HG03139 (cell line): Measurements from ENCODE around the gene BST1.
"Not testable (repeated sequence)": the region's sequence is repeated elsewhere in the genome, so short reads cannot be mapped to it uniquely, and the experiment has no call there.

Experiments
- ATAC-seq: cut with Tn5 transposase; IDR thresholded peaks from one replicate; pipeline ENCODE4 v1.9.1; 2021; ENCODE audit not compliant: unreplicated experiment

The BST1 gene

GRCh38 chr4:15742083-15742582 lies 39.3 kb downstream of the BST1 start:
- ATAC-seq, result no peak

- ATAC-seq, result no peak
Observed at GRCh38 chr4:15742637-15743036, 39.8 kb downstream of the BST1 start.

GRCh38 chr4:15744016-15744545 lies 41.2 kb downstream of the BST1 start:
- ATAC-seq, result no peak

- ATAC-seq, result no peak
Observed at GRCh38 chr4:15746110-15746509, 43.2 kb downstream of the BST1 start.

DNA sequence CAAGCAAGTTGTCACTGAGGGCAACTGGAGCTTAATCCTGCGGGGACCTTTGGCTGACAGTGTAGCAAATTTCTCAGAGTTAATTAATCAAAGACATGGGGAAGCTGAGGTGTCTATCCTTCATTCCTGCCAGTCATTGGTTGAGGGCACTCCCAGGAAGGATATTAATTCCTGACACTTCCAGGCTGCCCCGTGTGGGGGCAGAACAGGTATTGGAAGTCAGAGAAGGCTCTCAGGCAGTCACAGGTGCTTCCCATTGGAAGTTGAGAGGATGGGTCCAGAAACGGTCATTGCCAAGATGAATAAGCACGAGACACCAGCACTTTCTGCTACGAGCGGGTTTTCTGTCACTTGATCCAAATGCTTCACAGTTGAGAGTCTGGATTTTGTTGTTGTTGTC lies 46.1 kb downstream of the BST1 start:
- ATAC-seq, result no peak

DNA sequence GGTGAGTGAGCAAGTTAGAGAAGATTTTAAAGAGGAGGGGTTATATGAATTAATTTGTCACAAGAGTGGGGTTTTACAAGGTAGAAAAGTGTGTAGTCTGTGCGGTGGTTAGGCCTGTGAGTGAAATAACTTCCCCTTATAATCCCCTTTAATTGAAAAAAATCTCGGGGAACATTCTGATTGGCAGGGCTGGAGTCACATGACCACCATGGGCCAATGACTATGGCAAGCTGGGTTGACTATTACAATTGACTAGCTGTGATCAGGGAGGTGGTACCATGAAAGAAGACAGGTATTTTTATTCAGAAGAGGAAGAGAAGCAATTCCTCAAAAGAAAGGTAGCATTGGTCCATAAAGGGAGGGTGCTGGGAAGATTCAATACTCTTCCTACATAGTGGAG lies 48.3 kb downstream of the BST1 start:
- ATAC-seq, result no peak

DNA sequence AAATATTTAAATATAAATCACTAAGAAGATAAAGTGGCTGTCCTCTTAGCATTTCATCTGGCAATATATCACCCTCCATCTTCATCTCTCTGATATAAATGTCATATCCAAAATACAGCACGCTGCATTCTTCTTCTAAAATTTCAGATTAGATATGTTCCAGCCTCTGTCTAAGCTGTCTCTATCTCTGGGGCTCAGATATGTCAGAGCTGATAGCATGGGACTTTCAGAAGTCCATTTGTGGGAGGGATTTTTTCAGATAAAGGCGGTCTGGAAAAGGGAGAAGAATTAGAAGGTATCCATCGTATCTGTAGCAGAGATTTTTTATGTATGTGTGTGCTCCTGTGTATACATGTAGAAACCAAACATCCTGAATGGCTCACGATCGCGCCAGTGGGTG lies 50.2 kb downstream of the BST1 start:
- no peak for ATAC-seq

GRCh38 chr4:15753786-15754185 lies 50.9 kb downstream of the BST1 start:
- no peak for ATAC-seq

- no peak for ATAC-seq
Observed at GRCh38 chr4:15754323-15754722, 51.5 kb downstream of the BST1 start.

- ATAC-seq, result no peak
Observed at GRCh38 chr4:15755321-15756155, 52.7 kb downstream of the BST1 start.

GRCh38 chr4:15756361-15756861 lies 53.5 kb downstream of the BST1 start:
- ATAC-seq, result peak; percentile 82

GRCh38 chr4:15757054-15757453 lies 54.2 kb downstream of the BST1 start:
- no peak for ATAC-seq

GRCh38 chr4:15758294-15758693 lies 55.4 kb downstream of the BST1 start:
- no peak for ATAC-seq

GRCh38 chr4:15762460-15762859 lies 59.6 kb downstream of the BST1 start:
- ATAC-seq, result not testable (repeated sequence)

- ATAC-seq, result no peak
Observed at GRCh38 chr4:15765391-15765790, 62.5 kb downstream of the BST1 start.

GRCh38 chr4:15765910-15766697 lies 63.2 kb downstream of the BST1 start:
- ATAC-seq, result peak; percentile 82

DNA sequence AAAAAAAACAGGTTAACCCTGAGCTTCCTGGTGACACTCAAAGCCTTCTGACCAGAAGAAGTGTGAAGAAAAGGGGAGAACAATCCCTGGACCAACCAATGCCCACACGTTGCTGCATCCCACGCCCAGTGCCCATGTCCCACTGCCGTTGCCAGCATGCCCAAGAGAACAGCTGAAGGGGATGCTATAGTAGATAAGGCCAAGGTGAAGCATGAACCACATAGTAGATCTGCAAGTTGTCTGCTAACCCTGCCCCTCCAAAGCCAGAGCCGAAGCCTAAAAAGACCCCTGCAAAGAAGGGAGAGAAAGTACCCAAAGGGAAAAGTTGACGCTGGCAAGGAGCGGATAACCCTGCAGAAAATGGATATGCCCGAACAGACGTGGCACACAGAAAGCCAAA lies 64.0 kb downstream of the BST1 start:
- ATAC-seq, result no peak

- no peak for ATAC-seq
Observed at GRCh38 chr4:15769202-15769601, 66.3 kb downstream of the BST1 start.

GRCh38 chr4:15771216-15772058 lies 68.6 kb downstream of the BST1 start:
- peak; percentile 55 for ATAC-seq

- no peak for ATAC-seq
Observed at GRCh38 chr4:15774020-15774420, 71.2 kb downstream of the BST1 start.
